ENCODE data around the gene SYNDIG1. TPM values are rescaled to one million over a fixed set of nuclear protein-coding genes. Genes with fewer than 3 reads are reported as not detected.

The SYNDIG1 gene
- polyA plus RNA-seq, 1 experiment: not detected

GRCh38 chr20:24612799-24613775 is 143.7 kb downstream of the SYNDIG1 start:
- CTCF ChIA-PET: no interaction called here
- Histone ChIP-seq H3K9me3 (ENCODE audit: control insufficient read depth, insufficient read depth, low read length) (no peaks in the 10 kb centered on the region), H3K27me3 (ENCODE audit: control insufficient read depth, insufficient read depth, low read length) (peaks cover 15% of the 10 kb centered on the region), H3K27ac (ENCODE audit: low read depth, low read length) (no peak overlapping the region), H3K4me3 (ENCODE audit: low read depth, low read length) (no peak overlapping the region)
- POLR2A ChIA-PET: no interaction called here
- TF ChIP-seq CTCF (IDR thresholded peaks at IDR 0.05; ENCODE audit: low read depth, low read length): no peak
- no peak for DNase-seq (ENCODE audit: low read depth, low spot score)

- POLR2A ChIA-PET: no interaction called here
These were observed 144.9 kb downstream of the SYNDIG1 start for GRCh38 chr20:24614341-24614740.

GRCh38 chr20:24615353-24615752 is 145.9 kb downstream of the SYNDIG1 start:
- peaks cover 15% of the 10 kb centered on the region for H3K27me3 ChIP-seq (ENCODE audit: control insufficient read depth, insufficient read depth, low read length)
- no peak for TF ChIP-seq CTCF (IDR thresholded peaks at IDR 0.05; ENCODE audit: low read depth, low read length)
- CTCF ChIA-PET: no interaction called here
- no peak overlapping the region for H3K27ac ChIP-seq (ENCODE audit: low read depth, low read length)
- POLR2A ChIA-PET: no interaction called here
- DNase-seq (ENCODE audit: low read depth, low spot score): no peak
- H3K9me3 ChIP-seq (ENCODE audit: control insufficient read depth, insufficient read depth, low read length): no peaks in the 10 kb centered on the region
- no peak overlapping the region for H3K4me3 ChIP-seq (ENCODE audit: low read depth, low read length)

More at GRCh38 chr20:24614341-24614740, 144.9 kb downstream of the SYNDIG1 start:
- no peaks in the 10 kb centered on the region for H3K9me3 ChIP-seq (ENCODE audit: control insufficient read depth, insufficient read depth, low read length)
- CTCF ChIA-PET: no interaction called here
- H3K4me3 ChIP-seq (ENCODE audit: low read depth, low read length): no peak overlapping the region
- no peak for DNase-seq (ENCODE audit: low read depth, low spot score)
- TF ChIP-seq CTCF (IDR thresholded peaks at IDR 0.05; ENCODE audit: low read depth, low read length): no peak
- no peak overlapping the region for H3K27ac ChIP-seq (ENCODE audit: low read depth, low read length)
- peaks cover 17% of the 10 kb centered on the region for H3K27me3 ChIP-seq (ENCODE audit: control insufficient read depth, insufficient read depth, low read length)

- ChIA-PET POLR2A (no interaction called here), CTCF (no interaction called here)
- H3K27me3 ChIP-seq (ENCODE audit: control insufficient read depth, insufficient read depth, low read length): peaks cover 19% of the 10 kb centered on the region
- TF ChIP-seq CTCF (IDR thresholded peaks at IDR 0.05; ENCODE audit: low read depth, low read length): no peak
- DNase-seq (ENCODE audit: low read depth, low spot score): no peak
- H3K9me3 ChIP-seq (ENCODE audit: control insufficient read depth, insufficient read depth, low read length): no peaks in the 10 kb centered on the region
- no peak overlapping the region for H3K27ac ChIP-seq (ENCODE audit: low read depth, low read length)
- H3K4me3 ChIP-seq (ENCODE audit: low read depth, low read length): no peak overlapping the region
These were observed 147.0 kb downstream of the SYNDIG1 start for GRCh38 chr20:24616258-24617079.

- Histone ChIP-seq H3K9me3 (ENCODE audit: control insufficient read depth, insufficient read depth, low read length) (no peaks in the 10 kb centered on the region), H3K27ac (ENCODE audit: low read depth, low read length) (no peak overlapping the region), H3K4me3 (ENCODE audit: low read depth, low read length) (no peak overlapping the region), H3K27me3 (ENCODE audit: control insufficient read depth, insufficient read depth, low read length) (peaks cover 19% of the 10 kb centered on the region)
- CTCF ChIA-PET: no interaction called here
- no peak for TF ChIP-seq CTCF (IDR thresholded peaks at IDR 0.05; ENCODE audit: low read depth, low read length)
- DNase-seq (ENCODE audit: low read depth, low spot score): no peak
- POLR2A ChIA-PET: no interaction called here
These were observed 147.6 kb downstream of the SYNDIG1 start for GRCh38 chr20:24617080-24617432.

Measured in AG04450 (cell line).